Astrocyte (in vitro differentiated cells and primary cell): ENCODE measurements around the gene COL24A1. TPM values are rescaled to one million over a fixed set of nuclear protein-coding genes. Genes with fewer than 3 reads are reported as not detected.

Experiments
- DNase-seq: peaks from one replicate; pipeline ENCODE4 v3.0.0-alpha.2; 2010; ENCODE audit warnings: low read depth
- FAIRE-seq: peaks from 2 replicates; lab custom pipeline; 2011; peaks lifted over from hg19 to GRCh38; lab: Jason Lieb, UNC
- H2AFZ ChIP-seq: 2 replicates; pipeline ENCODE4 v1.6.0; 2012; ENCODE audit warnings: low read depth, low read length, inconsistent platforms
- H3K27ac ChIP-seq: 2 replicates; pipeline ENCODE4 v1.5.1; 2011; ENCODE audit warnings: low read depth, low read length, inconsistent platforms
- H3K27me3 ChIP-seq: 2 replicates; pipeline ENCODE4 v1.6.0; 2011; ENCODE audit warnings: low read length, inconsistent platforms; ENCODE audit not compliant: insufficient read depth
- H3K36me3 ChIP-seq: 2 replicates; pipeline ENCODE4 v1.5.1; 2011; ENCODE audit warnings: low read length, inconsistent platforms; ENCODE audit not compliant: insufficient read depth
- H3K4me1 ChIP-seq: 2 replicates; pipeline ENCODE4 v1.5.1; 2011; ENCODE audit warnings: low read length, inconsistent platforms; ENCODE audit not compliant: insufficient read depth
- H3K4me2 ChIP-seq: 2 replicates; pipeline ENCODE4 v1.6.0; 2012; ENCODE audit warnings: low read length, inconsistent platforms
- H3K4me3 ChIP-seq: 2 replicates; pipeline ENCODE4 v1.5.1; 2011; ENCODE audit warnings: low read depth, mild to moderate bottlenecking, low read length, inconsistent platforms; ENCODE audit not compliant: insufficient read depth
- H3K79me2 ChIP-seq: 2 replicates; pipeline ENCODE4 v1.6.0; 2012; ENCODE audit warnings: mild to moderate bottlenecking, low read length, inconsistent platforms; ENCODE audit not compliant: insufficient read depth
- H3K9ac ChIP-seq: 2 replicates; pipeline ENCODE4 v1.6.0; 2012; ENCODE audit warnings: mild to moderate bottlenecking, low read length, inconsistent platforms
- H3K9me3 ChIP-seq: 2 replicates; pipeline ENCODE4 v1.5.1; 2012; ENCODE audit warnings: low read depth, mild to moderate bottlenecking, low read length, inconsistent platforms; ENCODE audit not compliant: insufficient read depth
- H4K20me1 ChIP-seq: 2 replicates; pipeline ENCODE4 v1.6.0; 2012; ENCODE audit warnings: low read length, inconsistent platforms; ENCODE audit not compliant: insufficient read depth
- H3K27ac Mint-ChIP-seq: one replicate; pipeline ENCODE4 v1.8.0; 2021; ENCODE audit warnings: mild to moderate bottlenecking, mixed read lengths; ENCODE audit not compliant: unreplicated experiment
- H3K27me3 Mint-ChIP-seq: one replicate; pipeline ENCODE4 v1.8.0; 2021; ENCODE audit warnings: low read depth, mixed read lengths; ENCODE audit not compliant: unreplicated experiment
- H3K36me3 Mint-ChIP-seq: one replicate; pipeline ENCODE4 v1.8.0; 2021; ENCODE audit warnings: low read depth, mixed read lengths; ENCODE audit not compliant: unreplicated experiment
- H3K4me1 Mint-ChIP-seq: one replicate; pipeline ENCODE4 v1.8.0; 2021; ENCODE audit warnings: low read depth, mixed read lengths; ENCODE audit not compliant: unreplicated experiment
- H3K4me3 Mint-ChIP-seq: one replicate; pipeline ENCODE4 v1.8.0; 2021; ENCODE audit warnings: mild to moderate bottlenecking, moderate library complexity, mixed read lengths; ENCODE audit not compliant: unreplicated experiment
- H3K9me3 Mint-ChIP-seq: one replicate; pipeline ENCODE4 v1.8.0; 2021; ENCODE audit warnings: mild to moderate bottlenecking, mixed read lengths; ENCODE audit not compliant: unreplicated experiment
- EZH2 ChIP-seq: IDR thresholded peaks from 2 replicates; pipeline ENCODE4 v1.6.1; 2012; ENCODE audit warnings: mild to moderate bottlenecking, low read length, inconsistent platforms; ENCODE audit not compliant: insufficient read depth
- total RNA-seq: library from RNA; stranded (reverse); gene quantifications from 2 replicates; pipeline ENCODE4 v1.2.1, GENCODE V29; 2021
- TF ChIP-seq, protein P1 (sequence below): IDR thresholded peaks from 2 replicates; pipeline ENCODE4 v1.5.1; 2011; ENCODE audit warnings: low read depth, mild to moderate bottlenecking, inconsistent platforms, low read length, moderate library complexity; ENCODE audit not compliant: insufficient read depth

Gene COL24A1
- total RNA-seq, 1 donor from 2014 or later: 5.6 TPM

DNA sequence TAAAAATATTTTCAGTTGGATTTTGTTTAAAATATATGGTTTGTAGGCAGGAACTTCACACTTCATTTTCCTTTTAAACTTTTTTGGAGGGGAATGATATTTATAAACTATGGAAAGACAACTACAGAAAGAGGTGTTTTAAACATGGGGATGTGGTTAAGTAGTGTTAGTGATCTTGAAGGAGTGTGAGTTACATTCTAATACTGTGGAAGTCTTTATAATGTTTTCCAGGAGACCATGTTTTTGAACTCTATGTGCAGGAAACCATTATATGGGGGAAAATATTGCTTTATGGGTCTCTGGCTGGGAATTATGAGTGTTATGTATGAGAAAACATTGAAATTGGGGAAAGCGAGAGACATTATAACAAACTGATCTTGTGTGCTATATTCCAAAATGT, 35.8 kb upstream of the COL24A1 start:
- H3K27me3 Mint-ChIP-seq: no peaks in the 10 kb centered on the region
- H3K4me1 ChIP-seq: no peaks in the 10 kb centered on the region
- no peak for TF ChIP-seq EZH2
- TF ChIP-seq, protein P1, sequence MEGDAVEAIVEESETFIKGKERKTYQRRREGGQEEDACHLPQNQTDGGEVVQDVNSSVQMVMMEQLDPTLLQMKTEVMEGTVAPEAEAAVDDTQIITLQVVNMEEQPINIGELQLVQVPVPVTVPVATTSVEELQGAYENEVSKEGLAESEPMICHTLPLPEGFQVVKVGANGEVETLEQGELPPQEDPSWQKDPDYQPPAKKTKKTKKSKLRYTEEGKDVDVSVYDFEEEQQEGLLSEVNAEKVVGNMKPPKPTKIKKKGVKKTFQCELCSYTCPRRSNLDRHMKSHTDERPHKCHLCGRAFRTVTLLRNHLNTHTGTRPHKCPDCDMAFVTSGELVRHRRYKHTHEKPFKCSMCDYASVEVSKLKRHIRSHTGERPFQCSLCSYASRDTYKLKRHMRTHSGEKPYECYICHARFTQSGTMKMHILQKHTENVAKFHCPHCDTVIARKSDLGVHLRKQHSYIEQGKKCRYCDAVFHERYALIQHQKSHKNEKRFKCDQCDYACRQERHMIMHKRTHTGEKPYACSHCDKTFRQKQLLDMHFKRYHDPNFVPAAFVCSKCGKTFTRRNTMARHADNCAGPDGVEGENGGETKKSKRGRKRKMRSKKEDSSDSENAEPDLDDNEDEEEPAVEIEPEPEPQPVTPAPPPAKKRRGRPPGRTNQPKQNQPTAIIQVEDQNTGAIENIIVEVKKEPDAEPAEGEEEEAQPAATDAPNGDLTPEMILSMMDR: no peak

DNA sequence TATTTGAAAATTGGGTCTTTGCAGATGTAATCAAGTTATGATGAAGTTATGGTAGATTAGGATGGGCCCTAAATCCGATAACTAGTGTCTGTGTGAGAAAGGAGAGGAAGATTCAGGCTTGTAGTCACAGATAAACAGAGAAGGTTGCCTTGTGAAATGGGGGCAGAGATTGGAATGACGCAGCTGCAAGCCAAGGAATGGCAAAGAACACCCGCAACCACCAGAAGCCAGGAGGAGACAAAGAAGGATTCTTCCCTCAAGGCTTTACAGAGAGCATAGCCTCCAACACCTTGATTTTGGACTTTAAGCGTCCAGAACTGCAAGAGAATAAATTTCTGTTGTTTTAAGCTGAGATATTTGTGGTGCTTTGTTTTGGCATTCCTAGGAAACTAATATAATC, 35.4 kb upstream of the COL24A1 start:
- FAIRE-seq: no peak
- H3K27me3 Mint-ChIP-seq: no peaks in the 10 kb centered on the region
- Histone ChIP-seq H3K27me3 (no peaks in the 10 kb centered on the region), H3K27ac (no peak overlapping the region), H3K9me3 (no peaks in the 10 kb centered on the region), H3K36me3 (no peaks in the 10 kb centered on the region), H2AFZ (no peak overlapping the region), H3K9ac (no peak overlapping the region), H3K4me2 (no peak overlapping the region), H3K79me2 (no peaks in the 10 kb centered on the region), H4K20me1 (no peaks in the 10 kb centered on the region), H3K4me3 (no peak overlapping the region), H3K4me1 (no peaks in the 10 kb centered on the region)
- no peak for DNase-seq
- peaks cover 25% of the 10 kb centered on the region for H3K4me1 Mint-ChIP-seq
- TF ChIP-seq, protein P1: no peak
- TF ChIP-seq EZH2: no peak
- H3K4me3 Mint-ChIP-seq: no peak overlapping the region
- no peaks in the 10 kb centered on the region for H3K36me3 Mint-ChIP-seq
- H3K27ac Mint-ChIP-seq: no peak overlapping the region
- no peaks in the 10 kb centered on the region for H3K9me3 Mint-ChIP-seq

More for the DNA sequence above, 35.8 kb upstream of the COL24A1 start:
- no peaks in the 10 kb centered on the region for H3K36me3 ChIP-seq
- H3K27me3 ChIP-seq: no peaks in the 10 kb centered on the region
- H4K20me1 ChIP-seq: no peaks in the 10 kb centered on the region
- H3K4me3 Mint-ChIP-seq: no peak overlapping the region
- no peaks in the 10 kb centered on the region for H3K9me3 Mint-ChIP-seq
- H3K9ac ChIP-seq: no peak overlapping the region
- peaks cover 25% of the 10 kb centered on the region for H3K4me1 Mint-ChIP-seq
- H3K4me3 ChIP-seq: no peak overlapping the region
- DNase-seq (no peak), FAIRE-seq (no peak)
- H3K4me2 ChIP-seq: no peak overlapping the region
- no peak overlapping the region for H3K27ac ChIP-seq
- H3K79me2 ChIP-seq: no peaks in the 10 kb centered on the region
- H3K27ac Mint-ChIP-seq: no peak overlapping the region
- H2AFZ ChIP-seq: no peak overlapping the region
- no peaks in the 10 kb centered on the region for H3K36me3 Mint-ChIP-seq
- H3K9me3 ChIP-seq: no peaks in the 10 kb centered on the region

DNA sequence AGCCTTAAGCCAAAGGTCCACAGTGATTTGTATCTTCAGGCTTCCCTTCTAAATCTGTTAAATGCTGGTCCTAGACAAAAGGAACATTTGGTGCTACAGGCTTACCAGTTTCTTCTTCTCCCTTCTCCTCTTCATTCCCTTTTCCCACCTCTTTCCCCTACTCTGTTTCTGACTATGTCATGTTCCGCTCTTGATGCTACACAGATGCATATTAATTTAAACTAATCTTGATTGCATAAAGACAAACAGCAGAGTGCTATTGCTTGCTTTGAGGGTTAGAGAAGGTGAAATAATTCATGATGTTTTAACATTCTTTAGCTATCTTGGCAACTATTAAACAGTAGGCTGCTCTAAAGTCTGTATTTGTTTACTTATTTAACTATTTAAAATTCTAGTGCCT, 34.3 kb upstream of the COL24A1 start:
- no peak overlapping the region for H3K27ac Mint-ChIP-seq
- Histone ChIP-seq H3K79me2 (no peaks in the 10 kb centered on the region), H3K27ac (no peak overlapping the region), H3K9me3 (no peaks in the 10 kb centered on the region), H3K27me3 (no peaks in the 10 kb centered on the region), H3K4me2 (no peak overlapping the region), H3K4me3 (no peak overlapping the region), H4K20me1 (no peaks in the 10 kb centered on the region), H2AFZ (no peak overlapping the region), H3K4me1 (no peaks in the 10 kb centered on the region), H3K9ac (no peak overlapping the region), H3K36me3 (no peaks in the 10 kb centered on the region)
- no peaks in the 10 kb centered on the region for H3K36me3 Mint-ChIP-seq
- no peaks in the 10 kb centered on the region for H3K27me3 Mint-ChIP-seq
- TF ChIP-seq, protein P1: no peak
- TF ChIP-seq EZH2: no peak
- peaks cover 21% of the 10 kb centered on the region for H3K4me1 Mint-ChIP-seq
- no peak for FAIRE-seq
- H3K4me3 Mint-ChIP-seq: no peak overlapping the region
- H3K9me3 Mint-ChIP-seq: no peaks in the 10 kb centered on the region
- no peak for DNase-seq
